H1 (cell line): ENCODE measurements around the gene PPP1R15B. TPM values are rescaled to one million over a fixed set of nuclear protein-coding genes. Genes with fewer than 3 reads are reported as not detected.

Source experiments
- CTCF ChIA-PET: fragments of 300-600 bp; sonication (Branson Sonifier 250); formaldehyde crosslinking; loops from one replicate; lab custom pipeline; 2021; ENCODE audit not compliant: partially characterized antibody; lab: Charles Lee
- POLR2A ChIA-PET: fragments of 300-600 bp; sonication (Branson Sonifier 250); formaldehyde crosslinking; loops from one replicate; lab custom pipeline; 2021; ENCODE audit warnings: inconsistent platforms; ENCODE audit not compliant: partially characterized antibody; lab: Charles Lee
- DNase-seq, 2 experiments: peaks; one replicate each; pipeline versions ENCODE4 v3.0.0 to v3.0.0-alpha.2; 2010 to 2022; ENCODE audit warnings: low spot score in 2 of 2, low read depth in 1 of 2, mixed read lengths in 1 of 2
- FAIRE-seq: peaks from 2 replicates; lab custom pipeline; 2011; peaks lifted over from hg19 to GRCh38; lab: Jason Lieb, UNC
- H2AFZ ChIP-seq: 2 replicates; pipeline ENCODE4 v1.8.1; 2012; ENCODE audit warnings: low read length, inconsistent platforms
- H2AK5ac ChIP-seq: 2 replicates; pipeline ENCODE4 v1.6.1; 2013; ENCODE audit warnings: low read depth, low read length
- H2BK120ac ChIP-seq: replicated peaks from 2 replicates; pipeline ENCODE3; 2013; ENCODE audit warnings: low read depth, low read length, inconsistent platforms
- H2BK12ac ChIP-seq: 2 replicates; pipeline ENCODE4 v1.6.1; 2013; ENCODE audit warnings: low read depth, low read length
- H2BK15ac ChIP-seq: 2 replicates; pipeline ENCODE4 v1.6.1; 2013; ENCODE audit warnings: low read length
- H2BK20ac ChIP-seq: 2 replicates; pipeline ENCODE4 v1.6.1; 2013; ENCODE audit warnings: low read length
- H2BK5ac ChIP-seq: 2 replicates; pipeline ENCODE4 v1.6.1; 2013; ENCODE audit warnings: low read depth, low read length
- H3K14ac ChIP-seq: 2 replicates; pipeline ENCODE4 v1.6.1; 2013; ENCODE audit warnings: inconsistent platforms; ENCODE audit not compliant: insufficient read length
- H3K18ac ChIP-seq: 2 replicates; pipeline ENCODE4 v1.6.1; 2013; ENCODE audit warnings: low read length; ENCODE audit errors: extremely low read depth
- H3K23ac ChIP-seq: 2 replicates; pipeline ENCODE4 v1.6.1; 2013; ENCODE audit warnings: inconsistent platforms; ENCODE audit not compliant: insufficient read length
- H3K23me2 ChIP-seq: 2 replicates; pipeline ENCODE4 v1.6.1; 2013; ENCODE audit warnings: low read depth, low read length
- H3K27ac ChIP-seq: 2 replicates; pipeline ENCODE4 v1.6.1; 2011; ENCODE audit warnings: low read depth, low read length, inconsistent platforms
- H3K27me3 ChIP-seq, 4 experiments: replicated peaks in 1 of 4; 1 replicate in 1 of 4; 2 replicates in 3 of 4; pipeline versions ENCODE4 v1.6.1 to v1.8.1; 2011 to 2013; ENCODE audit warnings: low read length in 3 of 4, mild to moderate bottlenecking in 3 of 4, inconsistent platforms in 2 of 4, mixed read lengths in 2 of 4, moderate library complexity in 1 of 4; ENCODE audit not compliant: control insufficient read depth in 3 of 4, insufficient read depth in 3 of 4; ENCODE audit errors: extremely low read depth in 1 of 4
- H3K36me3 ChIP-seq, 4 experiments: 2 replicates each; pipeline versions ENCODE4 v1.6.1 to v1.8.1; 2011 to 2013; ENCODE audit warnings: mild to moderate bottlenecking in 4 of 4, low read length in 3 of 4, moderate library complexity in 2 of 4, control low read depth in 1 of 4, inconsistent platforms in 1 of 4; ENCODE audit not compliant: insufficient read depth in 4 of 4, control insufficient read depth in 2 of 4
- H3K4ac ChIP-seq: replicated peaks from 2 replicates; pipeline ENCODE3; 2013; ENCODE audit warnings: low read length, low read depth, mixed read lengths, inconsistent platforms; ENCODE audit not compliant: insufficient read length
- H3K4me1 ChIP-seq, 4 experiments: replicated peaks in 1 of 4; 1 replicate in 1 of 4; 2 replicates in 3 of 4; pipeline versions ENCODE4 v1.6.1 to v1.8.1; 2011 to 2013; ENCODE audit warnings: low read length in 3 of 4, inconsistent platforms in 2 of 4, mixed read lengths in 1 of 4; ENCODE audit not compliant: insufficient read depth in 4 of 4, control insufficient read depth in 3 of 4
- H3K4me2 ChIP-seq, 2 experiments: 2 replicates each; pipeline versions ENCODE4 v1.6.1 to v1.8.1; 2011 to 2013; ENCODE audit warnings: low read depth in 2 of 2, low read length in 2 of 2, control low read depth in 1 of 2, inconsistent platforms in 1 of 2, mild to moderate bottlenecking in 1 of 2; ENCODE audit not compliant: insufficient read depth in 1 of 2
- H3K4me3 ChIP-seq, 4 experiments: fragments of 200-600, 300-600 bp in 1 of 4; sonication (generic), shearing (Covaris generic), sonication (Bioruptor Twin) in 1 of 4; 2 replicates each; pipeline versions ENCODE4 v1.5.1 to v1.8.1; 2011 to 2016; ENCODE audit warnings: low read length in 4 of 4, low read depth in 3 of 4, control low read depth in 2 of 4, inconsistent platforms in 2 of 4, mild to moderate bottlenecking in 2 of 4, mixed read lengths in 1 of 4, moderate library complexity in 1 of 4; ENCODE audit not compliant: insufficient read depth in 2 of 4; ENCODE audit errors: extremely low read depth in 1 of 4
- H3K56ac ChIP-seq: replicated peaks from 2 replicates; pipeline ENCODE3; 2013; ENCODE audit warnings: low read depth, mild to moderate bottlenecking, mixed read lengths, low read length, inconsistent platforms; ENCODE audit not compliant: insufficient read length
- H3K79me1 ChIP-seq: 2 replicates; pipeline ENCODE4 v1.6.1; 2013; ENCODE audit warnings: low read depth, low read length, control low read depth
- H3K79me2 ChIP-seq, 2 experiments: 2 replicates each; pipeline versions ENCODE4 v1.6.1 to v1.8.1; 2012 to 2013; ENCODE audit warnings: low read length in 2 of 2, mild to moderate bottlenecking in 2 of 2, inconsistent platforms in 1 of 2; ENCODE audit not compliant: insufficient read depth in 2 of 2, control insufficient read depth in 1 of 2
- H3K9ac ChIP-seq, 4 experiments: replicated peaks in 1 of 4; 1 replicate in 1 of 4; 2 replicates in 3 of 4; pipeline versions ENCODE4 v1.6.1 to v1.8.1; 2011 to 2013; ENCODE audit warnings: low read depth in 3 of 4, low read length in 3 of 4, control low read depth in 2 of 4, mild to moderate bottlenecking in 2 of 4, moderate library complexity in 2 of 4, inconsistent platforms in 1 of 4; ENCODE audit errors: extremely low read depth in 1 of 4
- H3K9me3 ChIP-seq, 2 experiments: 2 replicates each; pipeline versions ENCODE4 v1.6.1 to v1.8.1; 2012 to 2013; ENCODE audit warnings: mild to moderate bottlenecking in 2 of 2, moderate library complexity in 2 of 2, control low read depth in 1 of 2, inconsistent platforms in 1 of 2, low read depth in 1 of 2, low read length in 1 of 2, mixed read lengths in 1 of 2; ENCODE audit not compliant: insufficient read depth in 2 of 2
- H4K20me1 ChIP-seq, 2 experiments: replicated peaks in 1 of 2; 2 replicates each; pipeline versions ENCODE3 to v1.8.1; 2011 to 2013; ENCODE audit warnings: inconsistent platforms in 2 of 2, low read length in 2 of 2, mild to moderate bottlenecking in 1 of 2; ENCODE audit not compliant: insufficient read depth in 2 of 2, control insufficient read depth in 1 of 2
- H4K5ac ChIP-seq: 2 replicates; pipeline ENCODE4 v1.6.1; 2013; ENCODE audit warnings: low read length, low read depth, mixed read lengths, inconsistent platforms; ENCODE audit not compliant: insufficient read length
- H4K8ac ChIP-seq: 2 replicates; pipeline ENCODE4 v1.8.0; 2013; ENCODE audit warnings: mild to moderate bottlenecking, moderate library complexity, low read length, inconsistent platforms; ENCODE audit not compliant: insufficient read depth; ENCODE audit errors: extremely low read depth
- H4K91ac ChIP-seq: replicated peaks from 2 replicates; pipeline ENCODE3; 2013; ENCODE audit warnings: low read length, mixed read lengths, inconsistent platforms; ENCODE audit not compliant: insufficient read length
- POU5F1 ChIP-seq: IDR thresholded peaks from 2 replicates; pipeline ENCODE4 v1.6.1; 2011; ENCODE audit warnings: low read depth, mild to moderate bottlenecking, low read length, moderate library complexity
- RBBP5 ChIP-seq: IDR thresholded peaks from 2 replicates; pipeline ENCODE4 v1.7.1; 2012; ENCODE audit warnings: low read depth, mild to moderate bottlenecking, inconsistent platforms, low read length, moderate library complexity, borderline replicate concordance
- SIX5 ChIP-seq: IDR thresholded peaks from 2 replicates; pipeline ENCODE4 v1.6.1; 2011; ENCODE audit warnings: mild to moderate bottlenecking, low read depth, low read length
- TAF1 ChIP-seq: IDR thresholded peaks from 2 replicates; pipeline ENCODE4 v1.6.1; 2011; ENCODE audit warnings: mild to moderate bottlenecking, low read depth, low read length
- ZNF274 ChIP-seq: IDR thresholded peaks from 2 replicates; pipeline ENCODE4 v1.7.0; 2012; ENCODE audit warnings: low read length, borderline replicate concordance; ENCODE audit errors: extremely low read depth
- WGBS, 2 experiments: shearing (Covaris generic) in 1 of 2; methylation state at CpG; one replicate each; pipeline versions ENCODE4 v1.1.6 to v1.1.7; 2013 to 2015; ENCODE audit warnings: low lambda C conversion rate in 2 of 2, mixed read lengths in 2 of 2, inconsistent platforms in 1 of 2, low coverage in 1 of 2, missing lambda C conversion rate in 1 of 2; ENCODE audit not compliant: insufficient replicate concordance in 2 of 2, insufficient coverage in 1 of 2, insufficient read length in 1 of 2; ENCODE audit errors: extremely low coverage in 1 of 2, missing lambda C conversion rate in 1 of 2; 5-methylcytosine and 5-hydroxymethylcytosine counted together
- polyA plus RNA-seq, 7 experiments: library from polyadenylated mRNA; depleted of rRNA in 3 of 7; stranded (reverse) in 5 of 7; unstranded in 2 of 7; fragments of >200 nt in 5 of 7; fragments of 200-250 nt in 2 of 7; gene quantifications; 1 replicate in 5 of 7; 2 replicates in 1 of 7; 4 replicates in 1 of 7; pipeline versions ENCODE4 v1.2.1 to v1.2.3, GENCODE V29; 2011 to 2013; ENCODE audit warnings: missing spikeins in 2 of 7, mixed read lengths in 2 of 7
- total RNA-seq: library from RNA; stranded (reverse); fragmentation: NEBNext Ultra II Directional; extraction: Animal tissue kit (Norgen Biotek cat#: 25700); gene quantifications from 2 replicates; pipeline ENCODE4 v1.2.1, GENCODE V29; 2021

The PPP1R15B gene
- total and polyA plus RNA-seq, 2 of the 8 experiments (the other 6 are each of a cell fraction or from before 2014, with no cell fraction given) = 14.4 to 72.2 TPM

GRCh38 chr1:204400882-204401510 lies 10.6 kb downstream of the PPP1R15B start:
- H2BK20ac ChIP-seq = no peak overlapping the region
- no peaks in the 10 kb centered on the region for H3K9me3 ChIP-seq
- H3K36me3 ChIP-seq = peaks cover 12 to 44% (median 24%) of the 10 kb centered on the region in 4 experiments
- H4K91ac ChIP-seq = no peak overlapping the region
- H2AK5ac ChIP-seq = no peak overlapping the region
- H4K20me1 ChIP-seq = peaks cover 1 to 6% of the 10 kb centered on the region in 2 experiments
- no peak overlapping the region for H3K9ac ChIP-seq
- H3K23ac ChIP-seq = no peak overlapping the region
- no peak overlapping the region for H2BK12ac ChIP-seq
- DNase-seq (peak in 1 of 2 experiments; percentile 30), FAIRE-seq (no peak)
- TF ChIP-seq ZNF274 (no peak), POU5F1 (no peak), SIX5 (no peak), RBBP5 (no peak), TAF1 (no peak)
- no peak overlapping the region for H2BK120ac ChIP-seq
- ChIA-PET CTCF (interaction anchor here (0.6 to 1.7 kb wide), 5 partner anchors 11 to 851 kb away, joined by 3 to 4 read pairs (median 4); no protein-coding TSS in a partner anchor), POLR2A (interaction anchor here (1.0 to 3.8 kb wide), 4 partner anchors 8 to 94 kb away, joined by 3 to 30 read pairs (median 4); no protein-coding TSS in a partner anchor)
- H3K4me1 ChIP-seq = no peaks in the 10 kb centered on the region
- H4K5ac ChIP-seq = no peak overlapping the region
- H3K4me3 ChIP-seq = no peak overlapping the region
- H3K27ac ChIP-seq = no peak overlapping the region
- H2AFZ ChIP-seq = no peak overlapping the region
- H2BK15ac ChIP-seq = no peak overlapping the region
- no peak overlapping the region for H3K18ac ChIP-seq
- H3K27me3 ChIP-seq = no peaks in the 10 kb centered on the region
- H3K23me2 ChIP-seq = no peaks in the 10 kb centered on the region
- H3K56ac ChIP-seq = no peak overlapping the region
- no peaks in the 10 kb centered on the region; the same call in 1 of the 2 replicates for H3K79me1 ChIP-seq
- H2BK5ac ChIP-seq = no peak overlapping the region
- H3K79me2 ChIP-seq = peaks cover 3 to 31% of the 10 kb centered on the region in 2 experiments
- H3K14ac ChIP-seq = no peak overlapping the region
- H3K4ac ChIP-seq = no peak overlapping the region
- H3K4me2 ChIP-seq = no peak overlapping the region
- H4K8ac ChIP-seq = no peak overlapping the region
- 87% methylated on average over 6 of the region's 6 CpGs; no CpG with 5 or more reads in 1 of the 2 experiments for WGBS, 2 experiments
